ENCODE results near the gene RWDD2A. TPM values are rescaled to one million over a fixed set of nuclear protein-coding genes. Genes with fewer than 3 reads are reported as not detected.

Gene RWDD2A
- total RNA-seq, 1 donor from 2014 or later: 5.1 TPM

- Mint-ChIP-seq H3K4me3 (no peak overlapping the region), H3K4me1 (no peaks in the 10 kb centered on the region), H3K36me3 (ENCODE audit: low read depth) (peaks cover 14% of the 10 kb centered on the region), H3K27me3 (ENCODE audit: low read depth) (no peaks in the 10 kb centered on the region), H3K27ac (ENCODE audit: unreplicated experiment) (no peak overlapping the region), H3K9me3 (no peaks in the 10 kb centered on the region)
- TF ChIP-seq CTCF (conservative IDR thresholded peaks at IDR 0.05): no peak
- no peak for DNase-seq (ENCODE audit: low read depth, low spot score)
Measured at GRCh38 chr6:83160167-83160566, 33.0 kb upstream of the RWDD2A start.

- H3K27ac Mint-ChIP-seq (ENCODE audit: unreplicated experiment): no peak overlapping the region
- no peak for TF ChIP-seq CTCF (conservative IDR thresholded peaks at IDR 0.05)
- H3K36me3 Mint-ChIP-seq (ENCODE audit: low read depth): peaks cover 19% of the 10 kb centered on the region
- DNase-seq (ENCODE audit: low read depth, low spot score): no peak
- H3K27me3 Mint-ChIP-seq (ENCODE audit: low read depth): no peaks in the 10 kb centered on the region
- no peaks in the 10 kb centered on the region for H3K4me1 Mint-ChIP-seq
- H3K4me3 Mint-ChIP-seq: no peak overlapping the region
- H3K9me3 Mint-ChIP-seq: no peaks in the 10 kb centered on the region
Measured at GRCh38 chr6:83167726-83168278, 25.4 kb upstream of the RWDD2A start.

- no peak for DNase-seq (ENCODE audit: low read depth, low spot score)
- H3K4me1 Mint-ChIP-seq: no peaks in the 10 kb centered on the region
- no peak overlapping the region for H3K4me3 Mint-ChIP-seq
- H3K9me3 Mint-ChIP-seq: no peaks in the 10 kb centered on the region
- H3K27me3 Mint-ChIP-seq (ENCODE audit: low read depth): no peaks in the 10 kb centered on the region
- no peak overlapping the region for H3K27ac Mint-ChIP-seq (ENCODE audit: unreplicated experiment)
- no peak for TF ChIP-seq CTCF (conservative IDR thresholded peaks at IDR 0.05)
- H3K36me3 Mint-ChIP-seq (ENCODE audit: low read depth): peaks cover 19% of the 10 kb centered on the region
Measured at GRCh38 chr6:83168556-83168955, 24.6 kb upstream of the RWDD2A start.

GRCh38 chr6:83169106-83169505 lies 24.1 kb upstream of the RWDD2A start:
- no peaks in the 10 kb centered on the region for H3K27me3 Mint-ChIP-seq (ENCODE audit: low read depth)
- no peaks in the 10 kb centered on the region for H3K4me1 Mint-ChIP-seq
- no peaks in the 10 kb centered on the region for H3K9me3 Mint-ChIP-seq
- no peak for DNase-seq (ENCODE audit: low read depth, low spot score)
- H3K27ac Mint-ChIP-seq (ENCODE audit: unreplicated experiment): no peak overlapping the region
- peaks cover 19% of the 10 kb centered on the region for H3K36me3 Mint-ChIP-seq (ENCODE audit: low read depth)
- TF ChIP-seq CTCF (conservative IDR thresholded peaks at IDR 0.05): no peak
- H3K4me3 Mint-ChIP-seq: no peak overlapping the region

- DNase-seq (ENCODE audit: low read depth, low spot score): no peak
- Mint-ChIP-seq H3K9me3 (no peaks in the 10 kb centered on the region), H3K27ac (ENCODE audit: unreplicated experiment) (no peak overlapping the region), H3K4me1 (no peaks in the 10 kb centered on the region), H3K27me3 (ENCODE audit: low read depth) (no peaks in the 10 kb centered on the region), H3K4me3 (no peak overlapping the region), H3K36me3 (ENCODE audit: low read depth) (peaks cover 21% of the 10 kb centered on the region)
- no peak for TF ChIP-seq CTCF (conservative IDR thresholded peaks at IDR 0.05)
Measured at GRCh38 chr6:83169511-83169910, 23.6 kb upstream of the RWDD2A start.
